ENCODE results near the gene C1QTNF5. TPM values are rescaled to one million over a fixed set of nuclear protein-coding genes. Genes with fewer than 3 reads are reported as not detected.

Gene C1QTNF5
- 0.43 and 1.2 TPM in 2 replicates for total RNA-seq

GRCh38 chr11:119340335-119341221 lies at the start of gene C1QTNF5:
Gene C1QTNF5, minus strand, starts transcription at chr11:119340883. Its CDS starts 486 bp downstream, at chr11:119340397.

GRCh38 chr11:119381181-119381988 lies 40.7 kb upstream of the C1QTNF5 start, which contains the start of gene USP2:
Gene USP2, minus strand, starts transcription at chr11:119381690. Its CDS starts 8,210 bp downstream, at chr11:119373480.

GRCh38 chr11:119346605-119347004 lies 5.9 kb upstream of the C1QTNF5 start, which contains the start of gene MFRP:
Gene MFRP, minus strand, starts transcription at chr11:119346705. Its CDS starts 192 bp downstream, at chr11:119346513.

GRCh38 chr11:119334174-119334930 lies 6.3 kb downstream of the C1QTNF5 start, which contains the start of gene RNF26:
Gene RNF26, plus strand, starts transcription at chr11:119334527. Its CDS starts 596 bp downstream, at chr11:119335123.

GRCh38 chr11:119316729-119317591 lies 23.7 kb downstream of the C1QTNF5 start, which contains the start of gene MCAM:
Gene MCAM, minus strand, starts transcription at chr11:119317130. Its CDS starts 29 bp downstream, at chr11:119317101.

Other genes starting within 250 kb of the C1QTNF5 start
- 20.2 and 27.5 TPM in 2 replicates for gene DPAGT1, start 239.0 kb downstream of the C1QTNF5 start, total RNA-seq
- gene C2CD2L, start 233.5 kb downstream of the C1QTNF5 start, total RNA-seq, result 1.4 and 1.9 TPM in 2 replicates
- 13.0 and 27.5 TPM in 2 replicates for gene HINFP, start 219.3 kb downstream of the C1QTNF5 start, total RNA-seq
- gene ABCG4, start 191.8 kb downstream of the C1QTNF5 start, total RNA-seq, result not detected in 2 replicates
- gene NLRX1, start 172.2 kb downstream of the C1QTNF5 start, total RNA-seq, result 24.5 and 27.0 TPM in 2 replicates
- gene NHERF4, start 155.4 kb downstream of the C1QTNF5 start, total RNA-seq, result not detected in 2 replicates
- 9.0 and 9.6 TPM in 2 replicates for gene CBL, start 134.5 kb downstream of the C1QTNF5 start, total RNA-seq
- gene MCAM, start 23.8 kb downstream of the C1QTNF5 start, total RNA-seq, result 44.1 and 177 TPM in 2 replicates
- 3.1 and 4.9 TPM in 2 replicates for gene RNF26, start 6.4 kb downstream of the C1QTNF5 start, total RNA-seq
- not detected in 2 replicates for gene MFRP, start 5.8 kb upstream of the C1QTNF5 start, total RNA-seq
- gene USP2, start 40.8 kb upstream of the C1QTNF5 start, total RNA-seq, result 0.96 TPM in 1 of 2 replicates, not detected in the other
- 0.21 and 2.4 TPM in 2 replicates for gene THY1, start 82.3 kb upstream of the C1QTNF5 start, total RNA-seq

Data from tracheal epithelial cell (primary cell).